NCI-H128 (cell line): ENCODE measurements around the gene PIN4.
A peak's percentile ranks its signal among the peaks of the same experiment; 100 is the strongest.
"Not testable (repeated sequence)": the region's sequence is repeated elsewhere in the genome, so short reads cannot be mapped to it uniquely, and the experiment has no call there.

Experiments
- DNase-seq: peaks from one replicate; lab custom pipeline; 2025; ENCODE audit not compliant: unreplicated experiment; lab: John Stamatoyannopoulos, UW

Gene PIN4

DNA sequence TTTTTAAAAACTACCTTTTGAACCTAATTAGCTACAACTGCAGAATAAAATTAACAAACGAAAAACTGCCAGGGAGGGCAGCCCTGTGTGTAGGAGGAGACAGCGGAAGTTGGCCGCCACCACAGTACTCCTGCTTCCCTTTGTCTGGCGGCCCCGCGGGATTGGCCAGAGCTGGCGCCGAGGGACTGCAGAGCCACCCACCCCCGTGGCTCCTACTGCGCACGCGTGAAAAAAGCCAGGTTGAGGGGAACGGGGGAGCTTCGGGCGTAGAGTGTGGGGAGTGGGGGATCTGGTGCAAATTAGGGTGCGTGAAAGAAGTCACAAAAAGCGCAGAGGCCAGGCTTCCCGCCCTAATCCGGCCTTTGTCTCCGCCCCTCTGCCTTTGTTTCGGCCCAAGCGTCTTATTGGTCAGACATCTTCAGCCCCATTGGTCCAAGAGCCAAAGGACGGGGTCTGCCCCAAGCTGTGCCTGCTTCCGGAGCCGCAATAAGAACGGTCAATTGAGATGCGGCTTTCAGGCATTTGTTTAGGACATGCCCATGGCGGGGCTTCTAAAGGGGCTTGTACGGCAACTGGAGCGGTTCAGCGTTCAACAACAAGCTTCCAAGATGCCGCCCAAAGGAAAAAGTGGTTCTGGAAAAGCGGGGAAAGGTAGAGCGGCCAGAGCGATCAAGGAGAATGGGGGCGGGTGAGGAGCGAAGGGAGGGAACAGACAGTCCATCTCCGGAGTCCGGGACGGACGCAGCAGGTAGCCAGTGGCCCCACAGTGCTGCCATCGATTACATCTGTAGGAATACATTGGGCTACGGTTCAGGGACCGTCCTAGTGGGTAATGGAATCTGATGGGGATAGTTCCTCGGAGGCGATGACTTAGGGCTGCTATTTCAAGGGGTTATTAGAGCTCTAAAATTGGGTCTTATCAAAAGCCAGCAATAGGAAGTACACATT is at the start of gene PIN4:
Gene PIN4 (plus strand): TSS at position 580 of the 948 bp plus-strand sequence. CDS start 29 bp downstream, at position 609.
- DNase-seq = peak; percentile 96

DNA sequence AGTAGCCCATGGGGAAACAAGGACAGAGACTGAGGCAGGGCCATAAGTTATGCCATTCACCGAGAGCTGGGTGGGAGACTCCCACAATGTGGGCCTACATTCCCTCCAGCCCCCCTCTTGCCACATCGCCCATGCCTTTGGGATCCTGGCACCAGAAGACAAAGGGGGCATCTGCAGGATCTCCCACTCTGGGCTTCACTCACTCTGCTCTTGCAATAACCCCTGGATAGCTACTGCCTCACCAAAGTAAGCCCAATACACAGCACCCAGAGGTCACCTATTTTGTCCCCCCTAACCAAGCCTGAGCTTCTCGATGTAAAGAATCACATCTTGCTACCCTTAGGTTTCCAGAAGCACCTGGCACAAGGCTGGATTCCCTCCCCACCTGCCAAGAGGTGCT is 49.1 kb upstream of the PIN4 start:
- DNase-seq = no peak

DNA sequence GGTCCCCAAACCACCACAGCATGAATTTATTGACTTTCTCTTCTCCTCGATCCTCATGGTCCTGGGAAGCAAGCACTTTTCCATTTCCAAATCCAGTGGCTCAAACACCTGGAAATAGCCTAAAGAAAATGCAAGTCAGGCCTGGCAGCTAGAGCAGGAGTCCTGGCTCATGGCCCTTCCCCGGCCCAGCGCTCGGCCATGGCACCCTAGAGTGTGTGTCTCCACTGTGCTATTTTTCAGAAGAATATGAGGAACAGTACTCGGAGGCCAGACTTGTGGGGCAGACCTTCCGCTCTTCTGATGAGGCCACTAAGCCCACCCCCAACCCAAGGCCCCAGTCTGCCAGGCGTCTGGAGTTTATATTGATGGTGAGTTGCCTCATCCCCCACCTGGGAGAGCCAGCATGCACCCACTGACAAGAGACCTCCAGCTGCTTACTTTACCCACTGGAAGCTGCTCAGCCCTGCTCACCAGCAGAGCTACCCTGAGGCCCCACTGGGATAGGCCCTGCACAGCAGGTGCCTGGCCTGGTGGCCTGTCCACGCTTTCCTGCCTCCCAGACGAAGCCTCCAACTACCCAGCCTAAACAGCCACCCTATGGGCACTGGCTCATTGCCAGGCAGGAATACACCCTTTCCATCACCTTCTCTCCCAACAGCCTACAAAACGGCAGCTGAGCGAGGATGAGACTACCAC is 47.6 kb upstream of the PIN4 start:
- no peak for DNase-seq

DNA sequence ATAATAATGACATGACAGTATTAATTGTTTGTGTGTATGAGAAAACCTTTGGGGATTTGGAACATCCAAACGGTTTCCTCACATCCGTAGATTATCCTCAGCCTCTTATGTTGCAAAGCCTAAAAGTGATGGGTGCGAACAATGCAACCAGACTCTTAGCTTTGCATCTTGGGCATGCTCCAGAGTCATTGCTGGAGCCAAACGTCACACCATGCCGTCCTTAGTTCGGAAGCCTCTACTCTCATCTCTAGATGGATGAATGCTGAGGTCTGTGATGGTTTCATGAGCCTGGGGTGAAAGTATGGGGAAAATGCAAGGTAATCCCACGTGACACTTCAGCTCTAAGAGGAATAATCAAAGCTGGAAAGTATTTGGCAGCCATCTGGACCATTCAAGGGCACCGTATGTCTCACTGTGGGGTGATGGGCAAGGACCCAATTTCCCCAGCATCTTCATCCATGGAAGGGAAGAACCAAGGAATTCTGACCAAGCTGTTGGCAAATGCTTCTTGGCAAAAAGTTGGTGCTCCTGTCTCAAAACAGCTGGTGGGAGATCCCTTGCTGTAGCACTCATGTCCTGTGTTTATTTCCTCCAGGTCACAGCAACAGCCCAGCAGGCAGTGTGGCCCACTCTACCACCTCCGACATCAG is 43.6 kb upstream of the PIN4 start:
- DNase-seq = no peak

DNA sequence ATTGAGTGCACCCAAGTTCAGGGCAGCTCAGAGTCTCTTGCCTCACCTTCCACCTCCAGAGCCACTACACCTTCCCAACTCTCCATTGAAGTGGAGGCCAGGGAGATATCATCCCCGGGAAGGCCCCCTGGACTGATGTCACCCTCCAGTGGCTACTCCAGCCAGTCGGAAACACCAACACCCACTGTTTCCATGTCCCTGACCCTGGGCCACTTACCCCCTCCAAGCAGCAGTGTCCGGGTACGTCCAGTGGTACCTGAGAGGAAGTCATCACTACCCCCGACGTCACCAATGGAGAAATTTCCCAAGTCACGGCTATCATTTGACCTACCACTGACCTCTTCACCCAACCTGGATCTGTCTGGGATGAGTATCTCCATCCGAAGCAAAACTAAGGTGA is 42.0 kb upstream of the PIN4 start:
- DNase-seq = no peak

DNA sequence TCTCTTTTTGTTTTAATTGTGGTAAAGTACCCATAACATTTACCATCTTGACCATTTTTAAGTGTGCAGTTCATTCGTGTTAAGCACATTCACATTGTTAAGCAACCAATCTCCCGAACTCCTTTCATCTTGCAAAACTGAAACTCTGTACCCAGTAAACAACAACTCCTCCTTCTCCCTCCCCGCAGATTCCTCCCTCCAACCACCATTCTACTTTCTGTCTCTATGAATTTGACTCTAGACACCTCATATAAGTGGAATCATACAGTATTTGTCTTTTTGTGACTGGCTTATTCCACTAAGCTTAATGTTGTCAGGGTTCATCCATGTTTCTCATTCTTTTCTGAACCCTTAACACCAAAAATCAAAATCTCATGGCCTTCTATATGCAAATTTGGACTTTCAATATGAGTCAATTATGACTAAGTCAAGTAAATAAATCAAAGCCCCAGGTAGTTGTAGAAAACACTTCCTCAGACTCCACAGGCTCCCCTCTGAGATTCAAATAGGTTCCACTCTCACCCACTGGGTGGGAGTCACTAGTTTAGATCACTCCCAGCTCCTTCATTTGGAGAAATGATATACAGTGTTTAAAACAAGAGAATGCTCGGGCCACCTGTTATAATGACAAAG is 40.1 kb upstream of the PIN4 start:
- no peak for DNase-seq

DNA sequence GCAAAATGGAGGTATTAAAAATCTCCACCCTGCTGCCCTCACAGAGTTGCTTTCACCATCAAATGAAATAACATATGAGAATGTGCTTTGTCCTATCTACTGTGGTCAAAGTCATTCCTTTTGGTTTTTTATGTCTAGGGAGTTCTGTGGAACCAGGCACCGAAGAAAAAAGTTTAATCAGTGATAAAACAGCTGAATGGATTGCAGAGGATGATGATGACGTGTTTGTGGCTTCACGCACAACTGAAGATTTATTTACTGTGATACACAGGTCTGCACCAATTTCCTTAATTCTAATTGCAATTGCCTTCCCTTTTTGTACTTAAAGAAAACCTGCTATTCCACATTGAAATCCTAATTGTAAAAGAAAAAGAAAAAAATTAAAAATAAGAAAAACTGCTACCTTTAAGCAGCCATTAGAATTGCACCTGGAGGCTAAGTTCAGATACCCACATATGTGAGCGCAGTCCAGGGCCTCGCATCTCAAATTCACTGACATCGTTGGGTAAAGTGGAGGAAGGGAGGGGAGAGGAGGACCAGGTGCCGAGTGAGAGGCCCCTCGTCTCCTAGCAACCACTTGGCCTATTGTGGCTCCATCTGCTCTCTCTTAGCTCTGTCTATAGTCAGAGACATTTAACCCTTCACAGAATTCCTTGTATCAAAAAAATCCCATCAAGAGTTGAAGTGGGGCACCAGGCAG is 39.3 kb upstream of the PIN4 start:
- peak; percentile 80 for DNase-seq

DNA sequence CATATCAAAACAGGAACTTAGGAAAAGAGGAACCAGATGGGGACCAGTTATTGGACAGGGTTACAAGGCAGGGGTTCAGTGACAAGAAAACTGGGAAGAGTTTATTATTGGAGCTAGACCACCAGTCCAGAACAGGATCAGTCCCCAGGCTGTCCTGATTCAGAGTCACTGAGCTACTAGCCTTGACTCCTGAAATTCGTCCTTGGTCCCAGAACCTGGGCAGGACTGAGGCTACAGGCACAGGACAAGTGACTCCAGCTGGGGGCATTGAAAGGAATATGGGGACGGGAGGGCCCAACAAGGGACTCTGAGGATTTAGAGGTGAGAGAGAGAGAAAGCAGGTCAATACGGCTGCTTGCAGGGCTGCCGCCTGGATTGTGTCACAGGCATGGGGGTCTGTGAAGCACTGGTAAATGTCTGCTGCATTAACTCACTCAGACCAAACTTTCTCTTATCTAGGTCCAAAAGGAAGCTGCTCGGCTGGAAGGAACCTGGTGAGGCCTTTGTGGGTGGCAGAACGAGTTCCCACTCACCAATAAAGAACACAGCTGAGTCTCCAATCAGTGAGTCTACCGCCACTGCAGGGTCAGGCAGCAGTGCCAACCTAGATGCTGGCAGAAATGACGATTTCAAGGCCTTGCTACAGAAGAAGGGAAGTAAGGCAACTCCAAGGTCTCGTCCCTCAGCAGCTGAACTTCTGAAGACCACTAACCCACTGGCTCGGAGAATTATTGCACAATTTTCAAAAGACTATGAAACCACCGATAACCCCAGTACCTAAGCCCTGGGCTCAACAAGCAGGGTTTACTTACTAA is 38.6 kb upstream of the PIN4 start:
- no peak for DNase-seq

DNA sequence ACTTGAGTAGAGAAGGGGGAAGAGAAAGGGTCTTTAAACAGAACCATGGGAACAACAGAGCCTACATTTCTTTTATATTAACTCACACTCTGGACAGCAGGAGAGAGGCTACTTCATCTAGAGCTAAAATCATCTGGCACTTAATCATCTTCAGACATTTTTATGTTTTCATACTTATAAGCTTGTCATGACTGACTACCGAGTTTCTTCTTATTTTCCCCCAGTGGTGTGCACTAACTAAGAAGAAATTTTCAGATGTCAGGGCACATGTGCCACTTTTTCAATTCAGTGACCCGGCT is 38.0 kb upstream of the PIN4 start:
- no peak for DNase-seq

DNA sequence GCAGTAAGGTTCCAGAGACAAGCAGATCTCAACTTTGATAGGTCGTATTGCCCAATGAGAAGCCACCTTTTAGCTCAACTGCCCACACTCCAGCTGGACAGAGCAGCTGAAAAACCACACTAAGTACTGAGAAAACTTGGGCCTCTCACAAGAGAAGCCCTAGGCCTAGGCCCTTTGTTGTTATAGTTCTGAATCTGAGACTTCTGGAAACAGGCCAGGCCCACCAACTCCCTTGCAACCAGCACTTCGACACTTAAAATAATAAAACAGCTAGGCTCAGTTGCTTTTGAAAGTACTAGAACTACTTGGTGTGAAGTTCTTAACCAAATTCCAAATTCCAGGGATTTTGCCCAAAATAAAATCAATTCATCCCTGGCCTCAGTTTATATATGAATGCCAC is 36.4 kb upstream of the PIN4 start:
- DNase-seq = no peak

DNA sequence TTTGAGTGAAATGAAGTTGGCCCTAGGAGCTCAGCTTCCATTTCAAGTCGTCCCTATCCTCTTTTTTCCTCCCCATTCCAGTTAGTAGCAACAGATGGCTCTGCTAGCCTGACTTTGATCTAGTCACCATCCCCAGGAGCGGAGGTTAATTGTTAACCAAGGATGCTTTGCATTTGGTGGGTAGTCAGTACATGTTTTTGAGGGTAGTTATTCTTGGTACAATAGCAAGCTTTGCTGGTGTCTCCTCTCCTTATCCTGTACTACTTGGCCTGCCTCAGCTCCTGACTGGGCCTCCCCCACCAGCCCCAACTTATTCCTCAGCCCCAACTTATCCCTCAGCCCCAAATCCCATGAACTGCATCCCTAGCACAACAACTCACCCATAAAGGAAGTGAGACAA is 35.0 kb upstream of the PIN4 start:
- no peak for DNase-seq

DNA sequence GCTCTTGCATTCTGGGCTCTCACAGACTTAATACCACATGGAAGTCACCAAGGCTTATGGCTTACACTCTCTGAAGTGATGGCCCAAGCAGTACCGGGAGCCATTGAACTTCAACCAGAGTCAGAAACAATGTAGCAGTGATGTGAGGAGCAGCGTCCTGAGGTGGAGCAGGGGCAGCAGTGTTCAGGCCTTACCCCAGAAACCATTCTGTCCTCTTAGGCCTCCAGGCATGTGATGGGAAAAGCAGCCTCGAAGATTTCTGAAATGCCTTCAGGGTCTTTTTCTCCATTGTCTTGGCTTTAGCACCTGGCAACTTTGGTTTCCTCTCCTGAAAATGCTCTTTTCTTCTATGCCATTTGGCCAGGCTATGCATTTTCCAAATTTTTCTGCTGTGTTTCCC is 22.8 kb upstream of the PIN4 start:
- no peak for DNase-seq

DNA sequence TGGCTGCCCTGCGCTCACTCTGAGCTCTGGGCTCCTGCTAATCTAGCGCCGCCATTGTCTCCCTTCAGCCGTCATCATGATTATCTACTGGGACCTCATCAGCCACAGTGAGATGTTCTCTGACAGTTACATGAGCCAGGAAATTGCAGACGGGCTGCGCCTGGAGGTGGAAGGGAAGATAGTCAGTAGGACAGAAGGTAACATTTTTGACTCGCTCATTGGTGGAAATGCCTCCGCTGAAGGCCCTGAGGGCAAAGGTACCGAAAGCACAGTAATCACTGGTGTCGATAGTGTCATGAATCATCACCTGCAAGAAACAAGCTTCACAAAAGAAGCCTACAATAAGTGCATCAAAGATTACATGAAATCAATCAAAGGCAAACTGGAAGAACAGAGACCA is 21.8 kb upstream of the PIN4 start:
- DNase-seq = no peak

DNA sequence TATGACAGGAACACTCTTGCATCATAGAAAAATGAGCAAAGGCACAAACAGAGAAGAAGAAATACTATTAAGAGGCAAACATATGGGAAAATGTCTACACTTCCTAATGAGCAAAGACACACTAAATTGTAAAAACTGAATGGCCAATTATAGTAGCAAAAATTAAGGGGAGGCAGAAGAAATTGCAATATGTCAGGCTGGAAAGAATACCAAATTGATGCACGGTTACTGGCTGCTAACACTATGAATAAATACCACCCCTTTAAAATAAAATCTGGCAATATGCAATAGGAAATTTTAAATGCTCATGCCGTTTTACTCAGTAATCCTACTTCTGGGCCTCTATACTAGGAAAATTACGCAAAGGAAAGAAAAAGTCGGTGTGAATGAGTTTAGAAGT is 16.0 kb upstream of the PIN4 start:
- no peak for DNase-seq

DNA sequence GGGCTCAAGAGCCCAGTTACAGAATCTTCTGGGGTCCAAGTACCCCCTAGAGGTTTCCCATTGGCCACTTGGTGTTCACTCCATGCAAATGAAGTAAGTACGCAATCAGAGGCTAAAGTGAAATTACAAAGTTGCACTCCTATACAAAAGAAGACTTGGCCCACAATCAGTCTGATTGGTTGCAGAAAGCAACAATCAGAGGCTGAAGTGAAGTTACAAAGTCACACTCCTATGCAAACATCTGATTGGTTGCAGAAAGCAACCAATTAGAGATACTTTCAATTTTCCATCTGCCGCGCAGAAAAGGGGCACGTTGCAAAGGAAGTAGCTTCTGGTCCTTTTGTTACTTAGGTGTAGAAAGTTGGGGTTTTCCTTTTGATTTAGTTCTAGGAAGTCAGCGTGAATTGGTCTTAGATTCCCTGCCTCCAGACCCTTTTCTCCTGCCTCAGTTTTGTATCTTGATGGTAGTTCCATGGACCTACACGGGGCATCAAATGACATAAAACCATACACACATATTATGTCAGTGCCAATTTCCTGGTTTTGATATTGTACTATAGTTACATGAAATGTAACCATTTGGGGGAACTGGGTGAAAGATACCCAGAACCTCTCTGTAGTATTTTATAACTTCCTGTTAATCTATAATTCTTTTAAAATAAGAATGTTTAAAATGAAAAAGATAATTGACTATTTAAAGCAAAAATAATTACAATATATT is 12.4 kb upstream of the PIN4 start:
- DNase-seq = no peak

DNA sequence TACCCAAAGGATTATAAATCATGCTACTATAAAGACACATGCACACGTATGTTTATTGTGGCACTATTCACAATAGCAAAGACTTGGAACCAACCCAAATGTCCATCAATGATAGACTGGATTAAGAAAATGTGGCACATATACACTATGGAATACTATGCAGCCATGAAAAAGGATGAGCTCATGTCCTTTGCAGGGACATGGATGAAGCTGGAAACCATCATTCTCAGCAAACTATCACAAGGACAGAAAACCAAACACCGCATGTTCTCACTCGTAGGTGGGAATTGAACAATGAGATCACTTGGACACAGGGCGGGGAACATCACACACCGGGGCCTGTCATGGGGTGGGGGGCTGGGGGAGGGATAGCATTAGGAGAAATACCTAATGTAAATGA is 5.3 kb upstream of the PIN4 start:
- DNase-seq = not testable (repeated sequence)

DNA sequence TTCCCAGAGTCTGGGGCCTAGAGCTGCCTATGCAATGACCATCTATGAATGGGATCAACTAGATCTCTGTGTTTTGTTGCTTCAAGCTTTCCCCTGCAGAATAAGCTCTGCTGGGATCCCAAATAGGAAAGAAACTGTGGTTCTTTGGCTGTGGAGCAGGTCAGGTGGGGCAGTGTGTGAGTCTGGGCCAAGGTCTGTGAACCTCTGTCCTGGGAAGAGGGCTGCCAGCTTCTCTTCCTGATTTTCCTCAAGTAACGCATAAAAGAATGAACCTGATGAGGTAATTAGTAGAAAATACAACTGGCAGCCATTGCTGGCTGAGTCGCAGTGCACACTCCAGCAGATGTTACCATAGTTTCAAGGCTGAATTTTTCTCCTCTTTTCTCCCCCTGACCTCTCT is 4.6 kb upstream of the PIN4 start:
- DNase-seq = no peak

DNA sequence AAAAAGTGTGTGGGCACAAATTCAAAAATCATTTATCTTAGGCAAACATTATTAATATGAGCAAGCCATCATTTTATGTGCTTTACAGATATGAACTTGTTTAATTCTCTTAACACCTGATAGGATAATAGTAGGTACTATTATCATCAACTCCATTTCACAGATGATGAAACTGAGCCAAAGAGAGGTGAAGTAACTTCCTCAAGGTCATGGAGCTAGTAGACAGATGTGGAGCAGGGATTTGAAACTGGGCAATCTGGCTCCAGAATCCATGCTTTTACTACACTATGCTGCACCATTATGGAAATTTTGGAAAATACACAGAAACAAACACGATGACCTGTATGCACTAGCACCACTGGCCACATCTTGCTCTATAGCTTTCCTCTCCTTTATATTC is 1.0 kb upstream of the PIN4 start:
- DNase-seq = no peak

DNA sequence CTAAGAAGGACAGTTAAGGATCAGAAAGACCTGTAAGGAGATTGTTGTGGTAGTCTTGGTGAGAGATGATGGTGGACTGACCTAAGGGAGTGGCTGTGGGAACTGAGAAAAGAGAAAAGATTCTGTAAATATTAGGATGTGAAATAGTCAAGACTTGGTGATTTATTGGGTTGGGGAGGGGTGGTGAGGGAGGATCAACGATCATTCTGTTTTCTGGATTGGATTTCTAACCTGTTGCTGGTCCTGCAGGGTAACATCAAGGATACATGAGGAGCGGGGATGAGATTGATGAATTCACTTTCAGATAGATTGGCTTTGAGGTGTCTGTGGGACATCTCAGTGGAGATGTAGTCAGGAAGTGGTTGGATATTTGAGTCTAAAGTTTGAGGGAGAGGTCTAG is 1.4 kb downstream of the PIN4 start:
- no peak for DNase-seq
